ENCODE data around the gene TTLL8. TPM values are rescaled to one million over a fixed set of nuclear protein-coding genes. Genes with fewer than 3 reads are reported as not detected.

The TTLL8 gene
- total RNA-seq, 1 donor = not detected

- Histone ChIP-seq H3K79me2 (ENCODE audit: insufficient read depth, low read length) (no peaks in the 10 kb centered on the region), H2AFZ (ENCODE audit: low read length) (no peak overlapping the region), H4K20me1 (ENCODE audit: insufficient read depth, low read length) (no peaks in the 10 kb centered on the region), H3K4me2 (ENCODE audit: insufficient read depth, low read length) (no peak overlapping the region), H3K27me3 (ENCODE audit: insufficient read depth, low read length) (peaks cover 5% of the 10 kb centered on the region), H3K36me3 (ENCODE audit: insufficient read depth, low read length) (no peaks in the 10 kb centered on the region), H3K4me3 (ENCODE audit: insufficient read depth, low read length) (no peak overlapping the region), H3K9me3 (ENCODE audit: low read depth, low read length) (no peaks in the 10 kb centered on the region), H3K27ac (ENCODE audit: low read depth, low read length) (no peak overlapping the region), H3K4me1 (ENCODE audit: insufficient read depth, low read length) (no peaks in the 10 kb centered on the region)
- TF ChIP-seq, protein P1, sequence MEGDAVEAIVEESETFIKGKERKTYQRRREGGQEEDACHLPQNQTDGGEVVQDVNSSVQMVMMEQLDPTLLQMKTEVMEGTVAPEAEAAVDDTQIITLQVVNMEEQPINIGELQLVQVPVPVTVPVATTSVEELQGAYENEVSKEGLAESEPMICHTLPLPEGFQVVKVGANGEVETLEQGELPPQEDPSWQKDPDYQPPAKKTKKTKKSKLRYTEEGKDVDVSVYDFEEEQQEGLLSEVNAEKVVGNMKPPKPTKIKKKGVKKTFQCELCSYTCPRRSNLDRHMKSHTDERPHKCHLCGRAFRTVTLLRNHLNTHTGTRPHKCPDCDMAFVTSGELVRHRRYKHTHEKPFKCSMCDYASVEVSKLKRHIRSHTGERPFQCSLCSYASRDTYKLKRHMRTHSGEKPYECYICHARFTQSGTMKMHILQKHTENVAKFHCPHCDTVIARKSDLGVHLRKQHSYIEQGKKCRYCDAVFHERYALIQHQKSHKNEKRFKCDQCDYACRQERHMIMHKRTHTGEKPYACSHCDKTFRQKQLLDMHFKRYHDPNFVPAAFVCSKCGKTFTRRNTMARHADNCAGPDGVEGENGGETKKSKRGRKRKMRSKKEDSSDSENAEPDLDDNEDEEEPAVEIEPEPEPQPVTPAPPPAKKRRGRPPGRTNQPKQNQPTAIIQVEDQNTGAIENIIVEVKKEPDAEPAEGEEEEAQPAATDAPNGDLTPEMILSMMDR (IDR thresholded peaks at IDR 0.05; ENCODE audit: extremely low read depth, low read depth, low read length) = no peak
- DNase-seq (ENCODE audit: insufficient read length, low spot score, missing footprints) = no peak
Observed at GRCh38 chr22:50104141-50104544, 46.0 kb upstream of the TTLL8 start.

- Histone ChIP-seq H3K79me2 (ENCODE audit: insufficient read depth, low read length) (no peaks in the 10 kb centered on the region), H3K36me3 (ENCODE audit: insufficient read depth, low read length) (no peaks in the 10 kb centered on the region), H3K4me2 (ENCODE audit: insufficient read depth, low read length) (no peak overlapping the region), H3K4me3 (ENCODE audit: insufficient read depth, low read length) (no peak overlapping the region), H3K27me3 (ENCODE audit: insufficient read depth, low read length) (peaks cover 5% of the 10 kb centered on the region), H3K27ac (ENCODE audit: low read depth, low read length) (no peak overlapping the region), H3K9me3 (ENCODE audit: low read depth, low read length) (no peaks in the 10 kb centered on the region), H2AFZ (ENCODE audit: low read length) (no peak overlapping the region), H3K4me1 (ENCODE audit: insufficient read depth, low read length) (no peaks in the 10 kb centered on the region), H4K20me1 (ENCODE audit: insufficient read depth, low read length) (no peaks in the 10 kb centered on the region)
- no peak for DNase-seq (ENCODE audit: insufficient read length, low spot score, missing footprints)
- TF ChIP-seq, protein P1 (IDR thresholded peaks at IDR 0.05; ENCODE audit: extremely low read depth, low read depth, low read length) = no peak
Observed at GRCh38 chr22:50102946-50103345, 44.8 kb upstream of the TTLL8 start.

DNA sequence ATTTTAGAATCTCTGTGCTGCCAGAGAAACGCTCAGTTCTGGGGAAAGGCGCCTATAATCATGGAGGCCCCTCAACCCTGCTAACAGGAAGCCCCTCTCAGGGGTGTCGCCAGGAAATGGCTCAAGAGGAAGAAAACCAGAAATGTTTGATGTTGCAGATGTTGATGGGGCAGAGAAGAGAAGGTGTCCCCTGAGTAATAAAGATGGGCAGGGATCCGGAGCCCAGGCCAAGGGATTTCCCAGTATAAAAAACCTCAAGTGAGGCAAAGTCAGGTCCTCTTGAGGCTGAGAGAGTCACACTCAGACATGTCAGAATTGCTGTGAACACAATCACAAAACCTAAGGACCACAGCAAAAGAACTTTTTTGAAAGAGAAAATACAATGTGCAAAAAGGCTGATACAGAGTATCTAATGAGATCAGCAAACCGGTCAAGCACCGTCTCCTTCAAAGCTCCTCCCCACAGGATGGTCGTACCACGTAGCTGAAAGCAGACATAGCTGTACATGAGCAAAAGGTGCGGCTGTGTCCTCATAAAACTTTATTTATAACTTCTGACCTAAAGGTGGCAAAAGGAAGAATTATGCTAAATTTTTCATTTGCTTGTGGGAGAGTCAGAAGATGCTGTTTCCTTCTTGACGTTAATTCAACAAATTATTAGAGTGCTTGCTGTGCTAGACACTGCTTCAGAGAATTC lies 43.9 kb upstream of the TTLL8 start:
- TF ChIP-seq, protein P1 (IDR thresholded peaks at IDR 0.05; ENCODE audit: extremely low read depth, low read depth, low read length) = no peak
- Histone ChIP-seq H3K36me3 (ENCODE audit: insufficient read depth, low read length) (no peaks in the 10 kb centered on the region), H4K20me1 (ENCODE audit: insufficient read depth, low read length) (no peaks in the 10 kb centered on the region), H3K4me1 (ENCODE audit: insufficient read depth, low read length) (no peaks in the 10 kb centered on the region), H3K4me2 (ENCODE audit: insufficient read depth, low read length) (no peak overlapping the region), H2AFZ (ENCODE audit: low read length) (no peak overlapping the region), H3K9me3 (ENCODE audit: low read depth, low read length) (no peaks in the 10 kb centered on the region), H3K27me3 (ENCODE audit: insufficient read depth, low read length) (peaks cover 5% of the 10 kb centered on the region), H3K79me2 (ENCODE audit: insufficient read depth, low read length) (no peaks in the 10 kb centered on the region), H3K4me3 (ENCODE audit: insufficient read depth, low read length) (no peak overlapping the region), H3K27ac (ENCODE audit: low read depth, low read length) (no peak overlapping the region)
- DNase-seq (ENCODE audit: insufficient read length, low spot score, missing footprints) = no peak

GRCh38 chr22:50098052-50098451 lies 40.0 kb upstream of the TTLL8 start:
- Histone ChIP-seq H3K36me3 (ENCODE audit: insufficient read depth, low read length) (no peaks in the 10 kb centered on the region), H3K4me2 (ENCODE audit: insufficient read depth, low read length) (no peak overlapping the region), H3K4me1 (ENCODE audit: insufficient read depth, low read length) (no peaks in the 10 kb centered on the region), H4K20me1 (ENCODE audit: insufficient read depth, low read length) (no peaks in the 10 kb centered on the region), H2AFZ (ENCODE audit: low read length) (no peak overlapping the region), H3K27me3 (ENCODE audit: insufficient read depth, low read length) (peaks cover 13% of the 10 kb centered on the region), H3K4me3 (ENCODE audit: insufficient read depth, low read length) (no peak overlapping the region), H3K9me3 (ENCODE audit: low read depth, low read length) (no peaks in the 10 kb centered on the region), H3K27ac (ENCODE audit: low read depth, low read length) (no peak overlapping the region), H3K79me2 (ENCODE audit: insufficient read depth, low read length) (no peaks in the 10 kb centered on the region)
- DNase-seq (ENCODE audit: insufficient read length, low spot score, missing footprints) = no peak
- TF ChIP-seq, protein P1 (IDR thresholded peaks at IDR 0.05; ENCODE audit: extremely low read depth, low read depth, low read length) = no peak

All from osteoblast (primary cell).